ENCODE data around the gene ATXN10.

Gene ATXN10

DNA sequence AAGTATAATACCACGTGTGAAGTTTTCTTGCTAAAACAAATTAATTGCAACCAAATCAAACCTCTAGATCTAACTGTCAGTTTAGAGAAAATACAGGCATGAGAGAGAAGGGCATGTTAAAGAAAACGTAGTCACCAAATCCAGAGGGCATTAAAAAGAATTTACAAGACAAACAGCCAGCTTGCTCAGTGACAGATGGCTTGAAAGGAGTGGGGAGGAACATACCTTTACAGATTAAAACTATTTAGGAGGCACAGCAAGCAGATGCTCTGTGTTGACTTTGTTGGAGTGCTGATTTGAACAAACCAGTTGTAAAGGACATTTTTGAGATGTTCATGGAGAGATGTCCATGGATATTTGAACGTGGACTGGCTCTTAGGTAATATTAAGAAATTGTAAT, 96.9 kb downstream of the ATXN10 start:
- Histone ChIP-seq H3K4me3 (replicated peaks; ENCODE audit: insufficient read depth, low read length) (no peak overlapping the region), H3K27me3 (ENCODE audit: insufficient read depth, poor library complexity, severe bottlenecking) (no peaks in the 10 kb centered on the region), H3K27ac (replicated peaks) (no peak overlapping the region)
- no peak for DNase-seq (ENCODE audit: low read depth in 1 of 2, low spot score in 1 of 2)
- TF ChIP-seq REST (IDR thresholded peaks at IDR 0.05; ENCODE audit: insufficient replicate concordance, low read depth), result no peak
- TF ChIP-seq SPI1 (IDR thresholded peaks at IDR 0.05; ENCODE audit: borderline replicate concordance, low read depth), result no peak
- TF ChIP-seq GABPA (IDR thresholded peaks at IDR 0.05; ENCODE audit: low read depth), result no peak
- no peak for TF ChIP-seq POLR2AphosphoS5 (IDR thresholded peaks at IDR 0.05; ENCODE audit: low read depth)
- TF ChIP-seq CTCF (IDR thresholded peaks at IDR 0.05; ENCODE audit: insufficient read depth, low read length), result no peak

GRCh38 chr22:45769569-45770210, 98.1 kb downstream of the ATXN10 start:
- Histone ChIP-seq H3K27ac (replicated peaks) (no peak overlapping the region), H3K4me3 (replicated peaks; ENCODE audit: insufficient read depth, low read length) (no peak overlapping the region), H3K27me3 (ENCODE audit: insufficient read depth, poor library complexity, severe bottlenecking) (no peaks in the 10 kb centered on the region)
- TF ChIP-seq POLR2AphosphoS5 (IDR thresholded peaks at IDR 0.05; ENCODE audit: low read depth) (no peak), REST (IDR thresholded peaks at IDR 0.05; ENCODE audit: insufficient replicate concordance, low read depth) (no peak), GABPA (IDR thresholded peaks at IDR 0.05; ENCODE audit: low read depth) (no peak), SPI1 (IDR thresholded peaks at IDR 0.05; ENCODE audit: borderline replicate concordance, low read depth) (no peak), CTCF (IDR thresholded peaks at IDR 0.05; ENCODE audit: insufficient read depth, low read length) (no peak)
- no peak for DNase-seq (ENCODE audit: low read depth in 1 of 2, low spot score in 1 of 2)

DNA sequence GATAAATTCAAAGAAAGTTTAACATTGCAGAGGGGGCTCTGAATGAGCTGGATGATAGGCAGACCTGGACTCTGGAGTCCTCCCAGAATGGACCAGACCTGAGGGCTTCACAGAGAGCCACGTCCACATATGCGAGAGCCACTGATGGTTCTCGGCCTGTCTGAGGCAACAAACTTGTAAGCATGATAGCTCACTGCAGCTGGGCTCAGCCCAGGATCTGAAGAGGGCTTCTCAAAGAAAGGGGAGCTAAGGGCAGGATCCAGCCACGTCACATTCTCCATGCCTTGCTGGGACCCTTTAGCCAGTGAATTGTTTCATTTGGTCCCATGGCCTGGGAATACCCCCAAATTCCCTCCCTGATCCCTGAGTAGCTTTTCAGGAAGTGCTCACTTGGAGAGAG, 98.9 kb downstream of the ATXN10 start:
- H3K27me3 ChIP-seq (ENCODE audit: insufficient read depth, poor library complexity, severe bottlenecking), result no peaks in the 10 kb centered on the region
- H3K27ac ChIP-seq (replicated peaks), result no peak overlapping the region
- DNase-seq (ENCODE audit: low read depth in 1 of 2, low spot score in 1 of 2), result no peak
- TF ChIP-seq CTCF (IDR thresholded peaks at IDR 0.05; ENCODE audit: insufficient read depth, low read length) (no peak), SPI1 (IDR thresholded peaks at IDR 0.05; ENCODE audit: borderline replicate concordance, low read depth) (no peak), REST (IDR thresholded peaks at IDR 0.05; ENCODE audit: insufficient replicate concordance, low read depth) (no peak), POLR2AphosphoS5 (IDR thresholded peaks at IDR 0.05; ENCODE audit: low read depth) (no peak), GABPA (IDR thresholded peaks at IDR 0.05; ENCODE audit: low read depth) (no peak)
- no peak overlapping the region for H3K4me3 ChIP-seq (replicated peaks; ENCODE audit: insufficient read depth, low read length)

Data from HL-60 (cell line).